Measurements from ENCODE around the gene PTPRQ.

Gene PTPRQ

GRCh38 chr12:80707830-80708258, 263.8 kb downstream of the PTPRQ start:
- DNase-seq = no peak

- DNase-seq = no peak
Observed at GRCh38 chr12:80708259-80708974, 264.4 kb downstream of the PTPRQ start.

GRCh38 chr12:80708975-80709328, 264.9 kb downstream of the PTPRQ start:
- DNase-seq = no peak

GRCh38 chr12:80709811-80710726, 266.0 kb downstream of the PTPRQ start:
- no peak for DNase-seq

- DNase-seq = no peak
Observed at GRCh38 chr12:80710727-80711449, 266.9 kb downstream of the PTPRQ start.

GRCh38 chr12:80711866-80712265, 267.8 kb downstream of the PTPRQ start:
- no peak for DNase-seq

GRCh38 chr12:80712866-80713265, 268.8 kb downstream of the PTPRQ start:
- DNase-seq = no peak

- no peak for DNase-seq
Observed at GRCh38 chr12:80713419-80713818, 269.4 kb downstream of the PTPRQ start.

GRCh38 chr12:80714055-80714454, 270.0 kb downstream of the PTPRQ start:
- DNase-seq = no peak

GRCh38 chr12:80714846-80715245, 270.8 kb downstream of the PTPRQ start:
- no peak for DNase-seq

- no peak for DNase-seq
Observed at GRCh38 chr12:80715713-80716249, 271.7 kb downstream of the PTPRQ start.

GRCh38 chr12:80716696-80717469, 272.8 kb downstream of the PTPRQ start, which contains the start of gene MYF5:
MYF5 (plus strand) TSS chr12:80716912; CDS start chr12:80717064, 152 bp downstream.
- no peak for DNase-seq

- DNase-seq = no peak
Observed at GRCh38 chr12:80717856-80718255, 273.8 kb downstream of the PTPRQ start.

- no peak for DNase-seq
Observed at GRCh38 chr12:80720516-80720915, 276.5 kb downstream of the PTPRQ start.

- no peak for DNase-seq
Observed at GRCh38 chr12:80721326-80721725, 277.3 kb downstream of the PTPRQ start.
